Measurements from ENCODE around the gene CTIF.
A peak's percentile ranks its signal among the peaks of the same experiment; 100 is the strongest.

Gene CTIF

DNA sequence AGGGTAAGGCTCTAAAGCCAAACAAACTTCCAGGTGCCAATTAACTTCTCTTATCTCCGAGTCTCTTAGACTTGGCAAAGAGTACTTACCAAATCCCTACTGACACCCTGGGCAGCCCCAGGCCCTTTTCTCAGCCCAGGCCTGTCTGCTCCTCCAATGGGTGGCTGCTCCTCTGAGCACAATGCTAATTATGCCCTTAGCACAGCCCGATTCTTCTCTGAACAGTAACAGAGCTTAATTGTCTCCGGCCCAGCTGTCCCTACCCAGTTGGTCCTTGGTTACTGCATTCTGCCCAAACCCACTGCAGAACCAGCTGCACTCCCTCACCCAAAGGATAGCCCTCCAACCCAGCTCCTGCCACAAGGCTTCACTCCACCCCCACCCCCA lies 301.7 kb downstream of the CTIF start:
- no peak for ATAC-seq

DNA sequence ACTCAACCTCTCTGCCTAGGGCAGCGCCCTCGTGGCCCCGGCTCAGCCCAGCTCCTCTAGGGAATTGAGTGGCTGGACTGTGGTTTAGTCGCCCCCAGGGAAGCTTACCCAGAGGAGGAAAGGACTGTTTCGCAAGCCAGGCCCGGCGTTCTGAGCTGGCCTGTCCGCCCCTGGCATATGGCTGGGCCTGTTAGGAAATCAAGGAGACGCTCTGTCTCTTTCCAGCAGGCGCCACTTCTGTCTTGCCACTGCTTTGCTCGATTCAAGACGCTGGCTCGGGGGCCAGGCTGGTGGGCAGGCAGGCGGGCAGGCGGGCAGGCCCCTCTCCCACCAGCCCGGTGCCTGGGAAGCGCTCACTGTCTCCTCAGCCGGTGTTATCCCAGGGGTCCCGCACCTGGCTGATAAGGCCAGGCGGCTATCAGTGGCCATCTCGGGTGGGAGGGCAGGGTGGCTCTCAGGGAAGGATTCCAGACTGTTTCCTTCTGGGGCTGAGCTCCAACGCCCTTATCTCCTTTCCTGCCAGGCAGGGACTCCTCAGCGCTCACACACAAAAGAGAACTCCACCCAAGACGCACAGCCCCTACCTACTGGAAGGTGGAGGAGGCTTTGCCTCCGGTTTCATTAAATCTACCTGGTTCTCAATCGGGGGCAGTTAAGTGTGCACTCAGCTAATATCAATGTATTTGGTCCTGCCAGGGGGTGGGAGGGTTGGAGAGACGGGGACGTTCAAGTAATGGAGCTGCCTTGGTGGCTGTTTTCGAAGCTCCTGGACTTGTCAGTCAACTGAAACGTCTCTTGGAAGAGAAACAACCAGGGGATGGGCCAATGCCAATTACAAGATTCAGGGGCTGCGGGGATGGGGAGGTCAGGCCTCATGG lies 302.8 kb downstream of the CTIF start:
- ATAC-seq: no peak

DNA sequence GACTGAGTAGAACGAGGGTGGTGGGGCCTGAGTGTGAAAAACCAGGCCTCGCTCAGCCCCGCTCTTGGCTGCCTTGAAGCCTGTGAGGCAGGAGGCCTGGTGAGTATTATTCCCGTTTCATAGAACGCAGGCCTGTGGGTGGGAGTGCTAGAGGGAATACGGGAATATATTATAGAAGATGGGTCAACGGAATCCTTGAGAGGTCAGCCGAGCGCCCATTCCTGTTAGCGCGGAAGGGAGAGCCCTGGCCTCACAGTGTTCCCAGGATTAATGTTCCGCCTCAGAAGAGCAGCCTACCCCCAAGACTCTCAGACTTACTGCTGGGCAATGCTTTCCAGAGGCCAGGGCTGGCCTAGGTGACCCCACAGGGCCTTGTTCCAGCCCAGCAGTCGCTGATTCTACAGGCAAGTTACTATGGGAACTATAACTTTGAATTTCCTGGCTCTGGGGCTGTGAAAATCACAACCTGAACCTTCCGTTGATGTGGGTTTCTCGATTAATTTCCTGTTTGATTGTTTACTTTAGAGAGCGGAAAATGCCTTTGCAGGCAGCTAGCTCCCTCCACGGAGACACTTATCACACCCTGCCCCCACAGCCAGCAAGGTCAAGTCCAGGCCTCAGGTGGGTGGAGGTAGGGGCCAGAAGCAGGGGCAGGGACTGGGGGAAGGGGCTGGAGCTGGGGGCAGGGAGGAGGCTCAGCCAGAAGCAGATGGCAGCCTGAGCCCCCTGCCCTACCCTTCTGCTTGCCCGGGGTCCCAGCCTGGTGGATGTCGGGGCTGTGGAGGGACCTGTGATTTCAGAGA lies 303.6 kb downstream of the CTIF start:
- ATAC-seq: peak; percentile 22 to 46

DNA sequence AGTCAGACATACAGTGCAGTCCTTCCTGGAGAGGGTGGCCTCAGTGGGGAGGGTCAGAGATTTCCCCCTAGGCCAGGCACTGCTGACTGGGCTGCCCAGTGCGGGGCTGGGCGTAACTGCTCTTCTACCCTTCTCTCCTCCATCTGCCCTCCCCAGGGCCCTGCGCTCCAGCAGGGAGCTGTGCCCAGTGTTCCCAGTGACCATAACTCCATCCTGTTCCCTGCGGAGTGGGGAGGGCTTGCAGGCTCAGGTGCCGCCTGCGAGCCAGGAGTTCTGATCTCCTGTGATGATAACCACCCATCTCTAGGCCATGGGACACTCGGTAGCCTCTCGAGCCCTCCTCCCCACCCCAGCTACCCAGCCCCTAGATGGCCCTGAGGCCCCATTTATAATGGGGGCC lies 304.3 kb downstream of the CTIF start:
- no peak for ATAC-seq

DNA sequence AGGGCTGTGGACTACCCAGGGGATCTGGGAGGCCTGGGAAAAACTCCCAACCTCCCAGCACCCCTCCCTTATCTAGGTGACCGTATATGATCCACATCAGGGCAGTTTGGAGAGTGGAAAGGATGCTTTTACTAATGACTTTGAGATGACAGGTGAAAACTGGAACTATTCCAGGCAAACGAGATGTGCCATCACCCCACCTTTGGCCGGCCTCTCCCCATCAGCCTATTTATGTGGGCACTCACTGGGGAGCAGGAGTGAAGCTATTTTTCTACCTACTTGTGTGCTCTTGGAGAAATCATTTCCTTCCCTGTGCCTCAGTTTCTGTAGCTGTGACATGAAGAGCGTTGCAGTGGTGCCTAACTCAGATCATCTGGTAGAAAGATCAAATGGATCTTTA lies 304.8 kb downstream of the CTIF start:
- no peak for ATAC-seq

DNA sequence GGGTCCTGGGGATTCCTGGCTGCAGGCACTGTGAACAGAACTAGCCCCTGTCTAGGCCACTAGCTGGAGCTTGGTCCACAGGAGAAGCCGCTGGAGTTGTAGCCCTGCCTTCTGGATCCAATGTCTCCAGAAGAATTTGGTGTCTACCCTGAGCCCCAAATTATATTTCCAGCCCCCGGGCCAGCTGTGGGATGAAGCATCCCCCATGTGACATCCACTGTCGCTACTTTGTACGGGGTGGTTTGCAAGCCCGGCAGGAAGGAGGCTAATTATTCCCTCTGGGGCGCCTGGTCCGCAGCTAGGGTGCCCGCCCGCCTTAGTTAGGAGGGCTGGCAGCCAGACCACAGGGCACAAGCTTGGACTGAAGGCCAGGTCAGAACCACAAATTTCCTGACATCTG lies 305.4 kb downstream of the CTIF start:
- no peak for ATAC-seq

DNA sequence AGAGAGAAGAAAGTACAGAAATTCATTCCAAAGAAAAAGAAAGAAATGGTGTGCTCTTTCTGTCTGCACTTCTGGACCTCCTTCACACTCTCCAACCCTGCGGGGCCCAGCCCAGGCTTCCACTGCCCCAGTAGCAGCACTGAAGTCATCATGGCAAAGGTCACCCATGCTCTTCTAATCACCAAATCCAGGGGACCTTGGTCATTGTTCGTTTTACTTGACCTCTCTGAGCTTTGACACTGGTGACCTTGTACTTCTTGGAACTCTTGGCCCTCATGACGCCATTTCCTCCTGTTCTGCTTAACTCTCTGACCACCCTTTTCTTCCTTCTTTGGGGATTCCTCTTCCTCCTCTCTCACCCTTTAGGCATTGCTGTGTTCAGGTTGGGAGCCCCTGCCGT lies 306.3 kb downstream of the CTIF start:
- ATAC-seq: no peak

DNA sequence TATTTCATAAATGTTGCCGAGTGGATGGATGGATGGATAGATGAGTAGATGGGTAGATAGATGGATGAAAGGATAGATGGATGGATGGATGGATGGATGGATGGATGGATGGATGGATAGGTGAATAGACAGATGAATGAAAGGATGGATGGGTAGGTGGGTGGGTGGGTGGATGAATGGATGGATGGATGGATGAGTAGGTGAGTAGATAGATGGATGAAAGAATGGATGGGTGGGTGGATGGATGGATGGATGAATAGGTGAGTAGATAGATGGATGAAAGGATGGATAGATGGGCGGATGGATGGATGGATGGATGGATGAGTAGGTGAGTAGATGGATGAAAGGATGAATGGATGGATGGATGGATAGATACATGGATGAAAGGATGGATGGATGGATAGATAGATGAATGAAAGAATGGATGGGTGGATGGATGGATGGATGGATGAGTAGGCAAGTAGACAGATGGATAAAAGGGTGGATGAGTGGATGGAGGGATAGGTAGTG lies 307.6 kb downstream of the CTIF start:
- ATAC-seq: no peak

DNA sequence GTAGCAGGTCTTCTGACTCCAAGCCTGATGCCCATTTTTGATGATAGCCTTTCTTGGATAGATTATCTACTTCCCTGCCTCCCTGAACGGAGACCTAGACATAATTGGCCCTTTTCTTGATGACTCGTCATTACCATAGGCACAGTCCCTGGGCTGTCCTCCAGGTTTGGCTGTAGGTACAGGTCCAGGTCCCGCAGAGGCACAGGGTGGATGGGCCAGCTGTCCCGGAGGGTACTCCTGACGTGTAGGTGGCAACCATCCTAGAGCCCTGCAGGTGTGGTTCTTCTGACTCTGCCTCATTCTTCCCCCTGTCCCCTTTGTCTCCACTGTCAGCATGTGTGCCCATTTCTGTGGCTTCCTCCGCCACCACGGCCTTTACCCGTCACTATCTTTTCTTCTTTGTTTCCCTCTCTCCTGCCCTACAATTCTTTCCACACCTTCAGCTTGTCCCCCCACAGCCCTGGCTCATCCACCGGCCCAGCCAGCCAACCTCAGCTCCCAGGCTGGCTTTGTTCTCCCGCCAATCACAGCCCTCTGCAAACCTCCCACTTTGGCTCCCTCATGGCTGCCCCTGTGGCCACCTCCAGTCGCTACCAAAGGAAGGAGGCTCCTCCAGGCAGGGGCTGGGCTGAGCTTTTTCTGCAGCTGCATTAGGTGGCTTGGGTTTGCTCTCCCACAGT lies 309.1 kb downstream of the CTIF start:
- ATAC-seq: no peak

DNA sequence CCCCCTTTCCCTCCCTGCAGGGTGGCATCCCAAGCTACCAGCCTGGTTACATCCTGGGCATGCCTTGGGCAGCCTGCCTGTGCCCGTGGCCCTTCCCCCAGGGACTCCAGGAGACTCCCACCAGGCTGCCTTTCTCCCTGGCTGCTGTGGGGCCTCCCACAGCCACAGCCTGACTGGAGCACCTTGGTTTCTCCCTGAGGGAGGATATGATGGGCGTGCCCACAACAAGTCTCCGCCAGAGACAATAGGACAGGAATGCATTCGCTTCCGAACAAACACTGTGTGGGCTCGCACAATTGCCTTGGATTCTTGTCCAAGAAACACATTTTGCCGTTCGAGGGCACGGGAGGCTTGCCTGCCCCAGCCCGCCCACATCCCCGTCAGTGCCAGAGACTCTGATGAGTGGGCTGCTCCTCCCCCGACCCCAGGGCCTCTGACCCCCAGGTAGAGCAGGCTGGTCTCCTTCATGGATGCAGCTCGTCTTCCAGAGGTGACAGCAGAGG lies 309.9 kb downstream of the CTIF start:
- ATAC-seq: no peak

DNA sequence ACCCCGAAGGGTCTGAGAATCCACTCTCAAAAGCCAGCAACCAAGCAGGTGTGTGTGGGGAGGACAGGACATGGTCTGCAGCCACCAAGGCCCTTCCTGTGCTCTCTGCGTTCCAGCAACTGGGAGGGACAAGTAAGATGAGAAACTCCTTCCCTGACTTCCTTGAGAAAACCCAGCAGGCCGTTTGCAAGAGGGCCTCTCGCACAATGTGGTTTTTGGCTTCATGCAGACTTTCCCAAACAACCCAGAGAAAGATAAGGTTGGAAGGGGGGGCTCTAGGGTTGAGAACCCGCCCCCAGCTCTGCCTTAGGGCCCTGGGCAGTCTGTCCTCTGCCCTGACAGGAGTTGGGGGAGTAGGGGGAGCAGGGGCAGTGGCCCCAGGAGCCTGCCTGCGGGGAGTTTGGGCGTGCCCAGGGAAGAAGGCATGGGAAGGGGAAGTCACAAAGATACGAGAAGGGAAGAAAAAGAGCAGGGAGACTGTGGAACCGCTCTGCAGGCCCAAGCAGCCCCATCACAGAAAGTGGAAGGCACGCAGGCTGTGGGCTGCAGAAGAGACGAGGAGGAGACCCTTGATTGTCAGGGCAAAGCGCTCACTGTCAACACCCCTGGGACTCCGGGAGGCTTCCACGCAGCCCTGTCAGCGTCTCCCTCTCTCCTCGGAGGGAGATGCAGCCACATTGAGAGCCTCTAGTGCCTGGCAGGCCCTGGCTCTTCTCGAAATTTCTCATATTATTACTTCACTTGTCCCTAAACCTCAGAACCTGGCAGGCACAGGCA lies 312.2 kb downstream of the CTIF start:
- ATAC-seq: no peak

DNA sequence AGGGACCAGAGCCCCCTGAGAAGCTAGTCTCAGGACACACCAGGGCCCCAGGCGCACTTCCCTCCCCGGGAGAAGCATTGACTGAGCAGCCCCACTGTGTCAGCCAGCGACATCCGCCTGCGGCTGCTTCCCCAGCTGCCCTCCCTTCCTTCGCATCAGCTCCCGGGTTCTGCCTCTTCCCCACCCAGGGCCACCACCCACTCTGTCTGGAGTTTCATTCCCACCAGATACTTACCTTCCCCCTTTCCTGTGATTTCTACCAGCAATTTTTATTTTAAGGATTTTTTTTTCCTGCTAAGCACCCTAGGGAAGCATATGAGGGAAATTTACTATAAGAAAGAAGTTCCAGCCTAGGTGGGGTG lies 312.7 kb downstream of the CTIF start:
- no peak for ATAC-seq

DNA sequence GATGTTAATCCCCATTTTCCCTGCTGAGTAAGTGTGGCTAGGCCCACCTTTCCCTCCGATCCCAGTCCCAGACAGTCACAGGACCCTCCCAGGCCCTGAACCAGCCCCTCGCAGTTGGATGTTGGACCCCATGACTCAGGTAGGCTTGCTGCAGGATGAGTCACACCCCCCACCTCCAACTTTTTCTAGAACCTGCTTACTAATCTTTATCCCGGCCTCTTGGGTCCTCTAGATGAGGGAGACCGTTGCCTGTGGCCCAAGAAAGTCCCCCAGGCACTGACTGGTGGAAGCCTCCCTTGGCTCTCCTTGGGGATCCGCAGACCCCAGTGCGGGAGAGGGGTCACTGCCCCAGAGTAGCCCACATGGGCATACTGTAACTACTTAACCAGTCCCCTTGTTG lies 313.5 kb downstream of the CTIF start:
- peak; percentile 35 to 37 for ATAC-seq

DNA sequence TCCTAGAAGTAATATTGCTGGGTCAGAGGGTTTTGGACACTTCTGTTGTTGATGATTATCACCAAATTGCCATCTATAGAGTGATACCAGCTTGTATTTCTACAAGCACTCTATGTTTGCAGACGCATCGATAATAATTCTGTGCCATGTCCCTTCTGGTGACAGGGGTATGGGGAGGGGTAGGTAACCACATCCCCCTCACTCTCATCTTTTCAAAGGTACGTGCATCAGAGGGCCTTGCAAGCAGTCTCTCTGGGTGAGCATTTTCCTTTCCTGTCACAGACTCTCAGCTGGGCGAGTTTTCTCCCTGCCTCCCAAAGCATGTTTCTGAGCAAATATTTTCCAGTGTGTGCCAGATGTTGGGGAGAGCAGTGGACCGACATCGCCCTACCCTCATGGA lies 314.0 kb downstream of the CTIF start:
- ATAC-seq: no peak

DNA sequence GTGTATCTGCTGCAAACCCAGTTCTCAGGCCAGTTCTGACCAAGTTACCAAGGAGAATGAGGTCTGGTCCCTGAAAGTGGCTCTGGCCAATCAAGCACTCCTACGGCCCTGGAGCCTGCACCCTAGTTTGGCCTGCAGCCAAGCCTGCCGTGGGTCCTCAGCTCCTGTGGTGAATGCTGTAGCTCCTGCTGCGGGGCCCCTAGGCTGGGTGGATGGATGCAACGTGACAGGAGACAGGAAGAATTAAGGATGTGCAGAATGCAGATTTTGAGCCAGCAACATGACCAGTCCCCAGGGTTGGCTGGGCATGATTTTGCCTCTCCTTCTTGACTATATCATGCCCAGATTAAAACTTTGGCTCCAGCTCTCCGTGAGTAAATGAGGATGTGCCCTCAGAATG lies 314.8 kb downstream of the CTIF start:
- no peak for ATAC-seq

DNA sequence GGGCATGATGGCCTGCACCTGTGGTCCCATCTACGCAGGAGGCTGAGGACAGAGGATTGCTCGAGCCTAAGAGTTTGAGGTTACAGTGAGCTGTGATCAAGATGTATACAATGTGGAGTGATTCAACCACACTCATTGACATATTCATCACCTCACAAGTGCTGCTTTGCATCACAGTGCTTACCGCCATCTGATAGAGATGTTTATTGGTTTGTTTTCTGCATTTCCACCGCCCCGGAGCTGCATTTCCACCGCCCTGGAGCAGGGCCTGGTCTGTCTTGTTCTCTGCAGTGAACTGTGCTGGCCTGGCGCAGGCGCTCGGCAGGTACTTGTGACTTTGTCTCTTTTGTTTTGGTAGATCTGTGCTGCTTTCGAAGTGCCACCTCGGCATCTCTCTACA lies 315.9 kb downstream of the CTIF start:
- ATAC-seq: no peak

DNA sequence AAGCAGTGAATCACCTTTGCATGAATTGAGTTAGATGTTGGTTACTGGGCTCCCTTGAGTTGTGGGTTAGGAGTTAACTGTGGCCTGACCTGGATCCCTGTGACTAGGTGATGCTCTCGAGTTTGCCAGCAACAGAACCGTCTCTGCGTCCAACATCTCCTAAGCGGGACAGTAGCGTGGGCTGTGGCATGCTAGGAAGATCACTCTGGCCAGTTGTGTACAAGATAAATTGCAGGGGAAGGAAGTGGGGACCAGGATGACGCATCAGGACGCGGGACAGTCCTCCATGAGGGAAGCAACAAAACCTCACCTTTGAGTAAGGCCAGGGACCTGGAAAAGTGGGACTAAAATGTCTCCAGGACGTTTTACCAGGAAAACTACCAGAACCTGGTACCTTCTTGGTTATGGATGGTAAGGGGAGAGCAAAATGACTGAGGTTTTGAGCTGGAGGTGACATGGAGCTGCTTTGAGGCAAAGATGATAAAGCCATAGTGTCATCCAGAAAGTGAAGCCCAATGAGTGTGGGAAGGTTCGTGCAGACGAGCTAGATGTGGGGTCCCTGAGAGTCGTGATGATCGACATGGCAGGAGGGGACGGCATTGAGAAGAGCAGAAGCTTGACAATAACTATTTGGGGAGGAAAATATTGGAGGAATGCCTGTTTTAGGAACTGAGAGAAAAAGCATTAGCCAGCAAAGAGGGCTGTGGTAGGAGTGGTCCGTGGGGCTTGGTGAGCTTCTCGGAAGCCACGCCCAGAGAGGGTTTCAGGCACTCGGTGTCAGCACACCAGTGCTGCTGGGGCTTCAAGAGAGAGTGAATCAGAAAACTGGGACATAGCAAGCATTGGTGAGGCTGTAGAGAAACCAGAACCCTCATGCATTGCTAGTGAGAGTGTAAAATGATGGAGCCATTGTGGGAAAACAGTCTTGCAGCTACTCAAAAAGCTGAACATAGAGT lies 316.9 kb downstream of the CTIF start:
- ATAC-seq: no peak

DNA sequence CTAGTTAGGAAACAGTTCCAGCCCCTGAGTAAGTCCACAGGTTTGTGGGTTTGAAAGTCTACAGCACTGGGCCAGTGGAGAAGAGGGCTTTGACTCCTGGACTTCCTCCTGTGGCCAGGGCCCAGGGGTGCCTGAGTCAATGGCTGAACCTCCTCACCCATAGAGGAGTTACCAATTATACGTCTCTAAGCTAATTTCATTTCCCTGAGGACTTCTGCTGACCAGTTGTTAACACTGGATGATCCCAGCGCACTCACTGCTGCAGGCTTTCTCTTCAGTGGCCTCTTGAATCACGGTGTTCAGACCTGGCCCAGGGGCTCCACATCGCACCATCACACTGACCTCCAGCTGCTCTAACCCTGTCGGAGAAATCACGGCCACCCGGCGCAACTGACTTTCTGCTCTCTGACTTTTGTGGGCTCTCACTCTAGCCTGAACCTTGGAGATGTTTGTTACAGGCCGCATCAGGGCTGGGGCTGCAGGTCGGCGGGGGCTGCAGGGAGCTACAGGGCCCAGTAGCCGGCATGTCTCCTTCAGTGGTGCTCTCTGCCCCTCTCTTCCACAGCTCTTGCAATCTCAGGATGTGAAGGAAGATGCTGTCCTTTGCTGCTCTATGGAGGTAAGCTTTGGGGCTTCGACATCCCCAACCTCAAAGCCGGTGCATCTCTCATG lies 318.3 kb downstream of the CTIF start:
- no peak for ATAC-seq

DNA sequence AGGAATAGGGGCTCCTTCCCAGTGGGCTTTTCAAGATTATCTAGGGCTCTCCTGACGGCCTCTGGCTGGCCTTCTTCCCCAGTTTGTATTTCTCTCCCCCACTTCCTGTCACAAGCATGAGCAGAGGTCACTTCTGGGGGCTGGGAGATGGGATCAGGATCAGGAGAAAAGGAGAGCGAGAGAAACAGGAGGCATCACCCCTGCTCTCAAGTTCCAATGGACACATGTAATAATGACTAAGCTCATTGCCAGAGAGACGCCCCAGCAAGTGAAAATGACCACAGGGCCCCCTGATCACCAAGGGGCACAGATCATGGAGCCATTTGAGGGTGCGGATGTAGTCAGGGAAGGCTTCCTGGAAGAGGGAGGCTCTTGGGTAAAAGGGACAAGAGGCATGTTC lies 319.8 kb downstream of the CTIF start:
- no peak for ATAC-seq

Measured in activated CD4-positive, CD25-positive, alpha-beta regulatory T cell treated with anti-CD3 and anti-CD28 coated beads, Interleukin-2, amount 50 U/mL, for 24 hours (primary cell).